ENCODE data around the gene ICA1.
"Not testable (repeated sequence)": the region's sequence is repeated elsewhere in the genome, so short reads cannot be mapped to it uniquely, and the experiment has no call there.

ICA1 gene

GRCh38 chr7:8089036-8089780 lies 172.8 kb downstream of the ICA1 start:
- no peak for DNase-seq

- no peak for DNase-seq
Measured at GRCh38 chr7:8086239-8086638, 175.7 kb downstream of the ICA1 start.

GRCh38 chr7:8085420-8085819 lies 176.5 kb downstream of the ICA1 start:
- no peak for DNase-seq

GRCh38 chr7:8084836-8085235 lies 177.1 kb downstream of the ICA1 start:
- no peak for DNase-seq

- no peak for DNase-seq
Measured at GRCh38 chr7:8082762-8083161, 179.2 kb downstream of the ICA1 start.

GRCh38 chr7:8078418-8078817 lies 183.5 kb downstream of the ICA1 start:
- no peak for DNase-seq

- no peak for DNase-seq
Measured at GRCh38 chr7:8070451-8071180, 191.4 kb downstream of the ICA1 start.

- DNase-seq, result no peak
Measured at GRCh38 chr7:8068892-8069686, 192.9 kb downstream of the ICA1 start.

GRCh38 chr7:8065356-8065813 lies 196.6 kb downstream of the ICA1 start:
- DNase-seq, result no peak

GRCh38 chr7:8064828-8065227 lies 197.1 kb downstream of the ICA1 start:
- no peak for DNase-seq

- no peak for DNase-seq
Measured at GRCh38 chr7:8063706-8064297, 198.2 kb downstream of the ICA1 start.

GRCh38 chr7:8063300-8063699 lies 198.7 kb downstream of the ICA1 start:
- DNase-seq, result not testable (repeated sequence)

All from NCI-H2107 (cell line).